NB4 (cell line): Measurements from ENCODE around the gene SMS.

Experiments
- DNase-seq: peaks from one replicate; pipeline ENCODE4 v3.0.0; 2010; ENCODE audit warnings: low read depth
- H3K4me3 ChIP-seq: one replicate; pipeline ENCODE4 v1.5.1; 2011; ENCODE audit warnings: mild to moderate bottlenecking, low read depth, low read length, moderate library complexity
- MYC ChIP-seq: IDR thresholded peaks from 2 replicates; pipeline ENCODE4 v1.6.1; 2011; ENCODE audit warnings: low read depth, low read length
- POLR2A ChIP-seq: IDR thresholded peaks from 2 replicates; pipeline ENCODE4 v1.6.1; 2011; ENCODE audit warnings: mild to moderate bottlenecking; ENCODE audit not compliant: insufficient read length; ENCODE audit errors: extremely low read depth
- TF ChIP-seq, protein P1 (sequence below): IDR thresholded peaks from one replicate; pipeline ENCODE4 v1.5.1; 2012; ENCODE audit warnings: low read depth, low read length
- TF ChIP-seq, protein P2 (sequence below): IDR thresholded peaks from 2 replicates; pipeline ENCODE4 v1.6.1; 2011; ENCODE audit warnings: low read depth, low read length

Gene SMS

DNA sequence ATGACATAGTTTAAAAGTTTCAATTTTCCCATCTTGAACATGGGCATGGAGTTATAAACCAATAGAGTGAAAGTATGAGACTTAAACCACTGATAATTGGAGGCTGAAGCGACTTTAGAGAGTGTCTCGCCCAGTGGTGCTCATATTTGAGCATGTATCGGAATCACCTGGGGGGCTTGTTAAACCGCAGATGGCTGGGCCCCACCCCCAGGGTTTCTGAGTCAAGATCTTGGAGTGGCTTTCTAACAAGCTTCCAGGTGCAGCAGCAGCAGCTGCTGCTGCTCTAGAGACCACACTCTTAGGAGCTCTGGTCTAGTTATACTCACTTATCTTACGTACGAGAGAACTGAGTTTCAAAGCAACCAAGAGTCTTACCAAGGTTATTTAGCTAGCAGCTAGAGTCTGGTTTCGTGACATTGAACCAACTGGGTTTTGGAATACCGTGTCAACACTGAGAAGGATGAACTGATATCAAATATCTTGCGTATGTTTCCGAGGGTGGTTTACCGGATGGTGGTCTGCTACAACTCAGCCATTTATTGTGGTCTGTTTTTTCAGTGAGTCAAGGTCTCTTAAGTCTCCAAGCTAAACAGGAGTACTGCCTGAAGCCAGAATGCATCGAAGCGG is 97.5 kb downstream of the SMS start:
- no peak for DNase-seq
- TF ChIP-seq, protein P1, sequence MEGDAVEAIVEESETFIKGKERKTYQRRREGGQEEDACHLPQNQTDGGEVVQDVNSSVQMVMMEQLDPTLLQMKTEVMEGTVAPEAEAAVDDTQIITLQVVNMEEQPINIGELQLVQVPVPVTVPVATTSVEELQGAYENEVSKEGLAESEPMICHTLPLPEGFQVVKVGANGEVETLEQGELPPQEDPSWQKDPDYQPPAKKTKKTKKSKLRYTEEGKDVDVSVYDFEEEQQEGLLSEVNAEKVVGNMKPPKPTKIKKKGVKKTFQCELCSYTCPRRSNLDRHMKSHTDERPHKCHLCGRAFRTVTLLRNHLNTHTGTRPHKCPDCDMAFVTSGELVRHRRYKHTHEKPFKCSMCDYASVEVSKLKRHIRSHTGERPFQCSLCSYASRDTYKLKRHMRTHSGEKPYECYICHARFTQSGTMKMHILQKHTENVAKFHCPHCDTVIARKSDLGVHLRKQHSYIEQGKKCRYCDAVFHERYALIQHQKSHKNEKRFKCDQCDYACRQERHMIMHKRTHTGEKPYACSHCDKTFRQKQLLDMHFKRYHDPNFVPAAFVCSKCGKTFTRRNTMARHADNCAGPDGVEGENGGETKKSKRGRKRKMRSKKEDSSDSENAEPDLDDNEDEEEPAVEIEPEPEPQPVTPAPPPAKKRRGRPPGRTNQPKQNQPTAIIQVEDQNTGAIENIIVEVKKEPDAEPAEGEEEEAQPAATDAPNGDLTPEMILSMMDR: no peak
- TF ChIP-seq POLR2A: no peak
- H3K4me3 ChIP-seq: no peak overlapping the region

DNA sequence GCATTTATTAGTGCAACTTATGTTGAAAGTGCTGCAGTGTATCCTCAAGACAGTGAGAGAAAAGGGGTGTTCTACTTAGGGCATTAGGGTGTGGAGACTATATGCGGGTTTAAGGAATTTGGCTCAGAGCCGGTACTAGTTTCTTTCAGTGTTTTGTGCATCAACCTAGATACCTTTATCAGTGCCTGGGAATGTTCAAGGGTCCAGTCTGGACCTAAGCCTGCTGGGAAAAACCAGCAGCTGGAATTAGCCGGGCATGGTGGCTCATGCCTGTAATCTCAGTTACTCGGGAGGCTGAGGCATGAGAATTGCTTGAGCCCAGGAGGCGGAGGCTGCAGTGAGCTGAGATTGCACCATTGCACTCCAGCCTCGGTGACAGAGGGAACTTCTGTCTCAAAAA is 99.0 kb downstream of the SMS start:
- no peak for DNase-seq
- TF ChIP-seq MYC (no peak), POLR2A (no peak)
- TF ChIP-seq, protein P2, sequence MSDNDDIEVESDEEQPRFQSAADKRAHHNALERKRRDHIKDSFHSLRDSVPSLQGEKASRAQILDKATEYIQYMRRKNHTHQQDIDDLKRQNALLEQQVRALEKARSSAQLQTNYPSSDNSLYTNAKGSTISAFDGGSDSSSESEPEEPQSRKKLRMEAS: no peak
- TF ChIP-seq, protein P1: no peak
- H3K4me3 ChIP-seq: no peak overlapping the region

DNA sequence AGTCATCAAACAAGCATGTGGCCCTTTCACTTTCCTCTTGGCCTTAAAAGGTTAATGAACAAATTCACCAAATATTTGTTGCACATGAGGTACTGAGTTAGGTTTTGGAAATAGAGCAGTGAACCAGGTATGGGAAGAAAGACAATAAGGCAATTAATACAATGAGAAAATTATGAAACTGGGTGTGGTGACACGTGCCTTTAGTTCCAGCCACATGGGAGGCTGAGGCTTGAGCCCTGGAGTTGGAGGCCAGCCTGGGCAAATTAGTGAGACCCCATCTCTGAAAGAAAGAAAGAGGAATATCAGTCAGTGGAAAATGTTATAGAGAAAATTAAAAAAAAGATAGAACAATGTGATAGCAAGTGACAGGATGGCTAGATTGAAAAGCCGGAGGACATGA is 99.7 kb downstream of the SMS start:
- no peak for TF ChIP-seq POLR2A
- TF ChIP-seq, protein P2: no peak
- TF ChIP-seq, protein P1: no peak
- TF ChIP-seq MYC: no peak
- DNase-seq: no peak
- H3K4me3 ChIP-seq: no peak overlapping the region

DNA sequence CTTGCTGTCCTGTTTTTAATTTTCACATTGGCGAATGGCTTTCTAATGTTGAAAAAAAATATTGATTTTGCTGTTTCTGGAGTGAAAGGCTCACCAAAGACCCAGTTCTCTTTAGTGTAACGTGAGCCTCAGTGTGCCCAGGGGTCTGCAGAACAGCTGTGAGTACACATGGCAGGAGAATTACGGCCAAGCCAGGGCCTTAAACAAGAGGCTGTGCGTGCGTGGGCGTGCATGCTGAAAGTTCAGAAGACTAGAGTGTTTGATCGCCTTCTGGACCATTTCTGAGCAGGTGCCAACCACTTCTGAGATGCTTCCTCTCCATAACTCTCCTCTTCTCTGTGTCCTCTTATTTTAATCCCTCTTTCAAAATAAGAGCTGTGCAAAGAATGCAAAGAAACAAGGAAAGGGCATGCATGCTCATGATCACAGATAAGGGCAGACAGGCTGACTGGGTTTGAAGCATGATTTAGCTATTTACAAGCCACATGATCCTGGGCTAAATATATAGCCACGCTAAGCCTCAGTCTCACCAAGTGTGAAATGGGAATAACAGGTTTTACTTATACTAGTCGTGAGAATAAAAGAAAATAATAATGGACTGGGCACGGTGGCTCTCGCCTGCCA is 101.5 kb downstream of the SMS start:
- no peak for DNase-seq
- TF ChIP-seq, protein P2: no peak
- TF ChIP-seq POLR2A: no peak
- TF ChIP-seq MYC: no peak
- TF ChIP-seq, protein P1: no peak
- no peak overlapping the region for H3K4me3 ChIP-seq

DNA sequence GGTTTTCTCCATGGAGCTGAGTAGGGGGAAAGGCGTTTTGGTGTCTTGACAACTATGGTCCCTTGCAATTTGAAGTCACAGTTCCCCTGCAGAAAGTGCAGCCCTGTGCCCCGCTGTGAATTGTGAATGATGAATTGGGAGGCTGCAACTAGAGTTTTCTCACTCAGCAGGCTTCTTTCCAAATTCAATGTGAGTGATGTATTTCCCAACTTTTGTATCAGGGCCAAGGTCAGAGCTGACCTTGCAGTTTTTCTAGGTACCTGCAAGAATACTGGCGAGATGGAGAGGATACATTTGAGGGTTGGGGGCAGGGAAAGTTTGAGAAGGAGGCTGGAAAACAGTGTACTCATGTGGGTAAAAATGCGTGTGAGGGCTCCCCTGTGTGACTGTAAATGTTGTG is 103.4 kb downstream of the SMS start:
- no peak for DNase-seq
- no peak overlapping the region for H3K4me3 ChIP-seq
- no peak for TF ChIP-seq MYC
- TF ChIP-seq, protein P1: no peak
- TF ChIP-seq POLR2A: no peak
- TF ChIP-seq, protein P2: no peak
